ENCODE measurements around the gene HMOX2.

- TF ChIP-seq CTCF (IDR thresholded peaks at IDR 0.05) (peak in 1 of 5 experiments; percentile 21), POLR2AphosphoS5 (IDR thresholded peaks at IDR 0.05) (no peak), EP300 (IDR thresholded peaks at IDR 0.05; ENCODE audit: low read depth) (no peak), POLR2A (IDR thresholded peaks at IDR 0.05) (no peak)
Observed at GRCh38 chr16:4529085-4530060, 53.2 kb downstream of the HMOX2 start.

All from transverse colon (tissue), 4 donors.